K562 (cell line): ENCODE results near the gene UQCRFS1. TPM values are rescaled to one million over a fixed set of nuclear protein-coding genes. Genes with fewer than 3 reads are reported as not detected.

Experiments used
- CHD7 ChIP-seq: fragments of 200-600 bp; sonication (generic); IDR thresholded peaks from one replicate; pipeline ENCODE4 v1.6.1; 2012; ENCODE audit warnings: mild to moderate bottlenecking, low read depth, low read length, inconsistent platforms
- KLF1 ChIP-seq: fragments of 450-650 bp; IDR thresholded peaks from 2 replicates; pipeline ENCODE4 v1.6.1; 2016; ENCODE audit warnings: missing genetic modification characterization, missing compliant biosample characterization
- MNT ChIP-seq, 2 experiments: fragments of 450-650 bp; conservative IDR thresholded peaks; 2 replicates each; pipeline ENCODE4 v1.6.1; 2017; ENCODE audit warnings: mild to moderate bottlenecking in 2 of 2, moderate library complexity in 2 of 2
- NFRKB ChIP-seq: fragments of 450-650 bp; IDR thresholded peaks from 2 replicates; pipeline ENCODE4 v1.6.1; 2016; ENCODE audit warnings: low read depth
- SIN3B ChIP-seq: fragments of 450-650 bp; IDR thresholded peaks from 2 replicates; pipeline ENCODE4 v1.6.1; 2017; ENCODE audit warnings: low read depth, mild to moderate bottlenecking, moderate library complexity
- TRIM25 ChIP-seq: fragments of 450-650 bp; IDR thresholded peaks from 2 replicates; pipeline ENCODE4 v1.7.0; 2016; ENCODE audit warnings: borderline replicate concordance
- ZFP36 ChIP-seq: fragments of 150-350 bp; IDR thresholded peaks from 2 replicates; pipeline ENCODE4 v1.6.1; 2018; ENCODE audit warnings: low read length, low read depth; ENCODE audit not compliant: partially characterized antibody
- ZNF232 ChIP-seq: sonication (generic); formaldehyde crosslinking; IDR thresholded peaks from 2 replicates; pipeline ENCODE4 v1.8.0; 2022; ENCODE audit warnings: mild to moderate bottlenecking, missing genetic modification reagents
- ZNF644 ChIP-seq: fragments of 200-800 bp; sonication (Bioruptor generic); IDR thresholded peaks from 2 replicates; pipeline ENCODE4 v1.6.1; 2016; ENCODE audit warnings: low read depth, missing genetic modification characterization, missing compliant biosample characterization
- ZNF696 ChIP-seq: fragments of 250-450 bp; sonication (Bioruptor Pico); conservative IDR thresholded peaks from 2 replicates; pipeline ENCODE4 v1.4.0; 2020; ENCODE audit warnings: mild to moderate bottlenecking, moderate library complexity
- polyA plus RNA-seq, 8 experiments: library from polyadenylated mRNA; depleted of rRNA in 4 of 8; stranded (reverse) in 5 of 8; unstranded in 3 of 8; fragments of >200 nt; fragmentation: Nextera tagmentation in 2 of 8; fragmentation: Illumina TruSeq in 1 of 8; extraction: Ambion mirVana in 2 of 8; extraction: Trizol in 1 of 8; gene quantifications; 2 replicates each; pipeline versions ENCODE4 v1.2.1 to v1.2.3, GENCODE V29; 2011 to 2014; ENCODE audit warnings: inconsistent platforms in 1 of 8, missing spikeins in 1 of 8
- total RNA-seq, 7 experiments: library from RNA; depleted of rRNA in 6 of 7; stranded (reverse); fragments of >200 nt in 6 of 7; fragmentation: Illumina TruSeq in 2 of 7; extraction: Trizol in 2 of 7; gene quantifications; 2 replicates each; pipeline versions ENCODE4 v1.2.1 to v1.2.3, GENCODE V29; 2011 to 2021; ENCODE audit warnings: low replicate concordance in 1 of 7

Gene UQCRFS1
- total and polyA plus RNA-seq, 9 of the 15 experiments (the other 6 are each of a cell fraction or from before 2014, with no cell fraction given), result 10.8 to 110 (median 64.7) TPM

GRCh38 chr19:29211562-29212355, 1.2 kb downstream of the UQCRFS1 start (continued):
- TF ChIP-seq CHD7, result no peak
- TF ChIP-seq ZNF644 (tag), result no peak
- TF ChIP-seq KLF1 (tag), result no peak
- TF ChIP-seq ZNF696 (CRISPR knock-in tag), result no peak
- no peak for TF ChIP-seq SIN3B
- TF ChIP-seq MNT (conservative IDR thresholded peaks at IDR 0.05), result peak in 1 of 2 experiments; percentile 45; a peak in 1 of 4 replicates
- peak; percentile 48; the same call in 1 of the 2 replicates for TF ChIP-seq NFRKB
- no peak for TF ChIP-seq ZNF232 (CRISPR knock-in tag)
- TF ChIP-seq TRIM25, result no peak
- TF ChIP-seq ZFP36, result no peak
